Stimulated activated CD8-positive, alpha-beta memory T cell treated with anti-CD3 and anti-CD28 coated beads, Interleukin-15, amount 100 ng/mL, for 48 hours (primary cell): ENCODE results near the gene ALDH1A2.

ENCODE experiments used
- DNase-seq, 2 donors: peaks; one replicate each; pipeline ENCODE4 v3.0.0-alpha.2; 2020; ENCODE audit warnings: low read depth in 2 of 2

Gene ALDH1A2

GRCh38 chr15:57996561-57996960 is 69.0 kb downstream of the ALDH1A2 start:
- DNase-seq: no peak

GRCh38 chr15:57994221-57995049 is 71.1 kb downstream of the ALDH1A2 start:
- DNase-seq: no peak

- DNase-seq: no peak
Measured at GRCh38 chr15:57993409-57994145, 71.9 kb downstream of the ALDH1A2 start.

GRCh38 chr15:57992761-57993355 is 72.7 kb downstream of the ALDH1A2 start:
- no peak for DNase-seq

GRCh38 chr15:57973534-57973933 is 92.0 kb downstream of the ALDH1A2 start:
- DNase-seq: no peak

GRCh38 chr15:57972864-57973263 is 92.6 kb downstream of the ALDH1A2 start:
- no peak for DNase-seq

- no peak for DNase-seq
Measured at GRCh38 chr15:57969996-57970395, 95.5 kb downstream of the ALDH1A2 start.

- DNase-seq: no peak
Measured at GRCh38 chr15:57969355-57969754, 96.2 kb downstream of the ALDH1A2 start.

GRCh38 chr15:57962887-57963286 is 102.6 kb downstream of the ALDH1A2 start:
- DNase-seq: no peak

GRCh38 chr15:57961919-57962318 is 103.6 kb downstream of the ALDH1A2 start:
- DNase-seq: no peak

GRCh38 chr15:57957113-57957512 is 108.4 kb downstream of the ALDH1A2 start:
- no peak for DNase-seq

GRCh38 chr15:57953874-57954273 is 111.6 kb downstream of the ALDH1A2 start:
- no peak for DNase-seq

- no peak for DNase-seq
Measured at GRCh38 chr15:57951328-57951932, 114.1 kb downstream of the ALDH1A2 start.

GRCh38 chr15:57950381-57950946 is 115.0 kb downstream of the ALDH1A2 start:
- no peak for DNase-seq

- no peak for DNase-seq
Measured at GRCh38 chr15:57949374-57949943, 116.1 kb downstream of the ALDH1A2 start.

GRCh38 chr15:57948351-57949289 is 116.9 kb downstream of the ALDH1A2 start:
- DNase-seq: no peak

- no peak for DNase-seq
Measured at GRCh38 chr15:57947781-57948180, 117.7 kb downstream of the ALDH1A2 start.

- no peak for DNase-seq
Measured at GRCh38 chr15:57947282-57947681, 118.2 kb downstream of the ALDH1A2 start.

- no peak for DNase-seq
Measured at GRCh38 chr15:57946491-57947048, 118.9 kb downstream of the ALDH1A2 start.

- DNase-seq: no peak
Measured at GRCh38 chr15:57945616-57946015, 119.9 kb downstream of the ALDH1A2 start.
